ENCODE measurements around the gene SPDYE18.
"Not testable (repeated sequence)": the region's sequence is repeated elsewhere in the genome, so short reads cannot be mapped to it uniquely, and the experiment has no call there.

The SPDYE18 gene

GRCh38 chr7:77062557-77062956 is at the start of gene SPDYE18:
Gene SPDYE18, minus strand, starts transcription at chr7:77062558. Its CDS starts 2,046 bp downstream, at chr7:77060512.
- peaks cover 15% of the 10 kb centered on the region for H3K36me3 Mint-ChIP-seq (ENCODE audit: low read depth)
- H3K9me3 Mint-ChIP-seq; H3K27ac Mint-ChIP-seq; H3K4me1 Mint-ChIP-seq; H3K27me3 Mint-ChIP-seq (ENCODE audit: low read depth); H3K4me3 Mint-ChIP-seq: not testable (repeated sequence)

GRCh38 chr7:77108362-77108761 is 46.0 kb upstream of the SPDYE18 start:
- not testable (repeated sequence) for H3K4me3 Mint-ChIP-seq; H3K27ac Mint-ChIP-seq; H3K9me3 Mint-ChIP-seq; H3K36me3 Mint-ChIP-seq (ENCODE audit: low read depth); H3K4me1 Mint-ChIP-seq; H3K27me3 Mint-ChIP-seq (ENCODE audit: low read depth)

- not testable (repeated sequence) for H3K4me1 Mint-ChIP-seq; H3K9me3 Mint-ChIP-seq; H3K36me3 Mint-ChIP-seq (ENCODE audit: low read depth); H3K27me3 Mint-ChIP-seq (ENCODE audit: low read depth); H3K4me3 Mint-ChIP-seq
- peak overlapping the region in 2 of 3 experiments; percentile 15 to 74 for H3K27ac Mint-ChIP-seq
Measured at GRCh38 chr7:77107659-77108058, 45.3 kb upstream of the SPDYE18 start.

- not testable (repeated sequence) for H3K27ac Mint-ChIP-seq; H3K36me3 Mint-ChIP-seq (ENCODE audit: low read depth)
Measured at GRCh38 chr7:77105904-77106303, 43.5 kb upstream of the SPDYE18 start.

GRCh38 chr7:77102671-77103070 is 40.3 kb upstream of the SPDYE18 start:
- H3K9me3 Mint-ChIP-seq; H3K4me1 Mint-ChIP-seq; H3K27me3 Mint-ChIP-seq (ENCODE audit: low read depth); H3K4me3 Mint-ChIP-seq; H3K36me3 Mint-ChIP-seq (ENCODE audit: low read depth); H3K27ac Mint-ChIP-seq: not testable (repeated sequence)

More at GRCh38 chr7:77105904-77106303, 43.5 kb upstream of the SPDYE18 start:
- H3K4me3 Mint-ChIP-seq; H3K4me1 Mint-ChIP-seq; H3K27me3 Mint-ChIP-seq (ENCODE audit: low read depth); H3K9me3 Mint-ChIP-seq: not testable (repeated sequence)

GRCh38 chr7:77101187-77101586 is 38.8 kb upstream of the SPDYE18 start:
- not testable (repeated sequence) for H3K9me3 Mint-ChIP-seq; H3K4me3 Mint-ChIP-seq; H3K4me1 Mint-ChIP-seq; H3K27ac Mint-ChIP-seq; H3K27me3 Mint-ChIP-seq (ENCODE audit: low read depth); H3K36me3 Mint-ChIP-seq (ENCODE audit: low read depth)

- H3K27ac Mint-ChIP-seq; H3K4me1 Mint-ChIP-seq; H3K9me3 Mint-ChIP-seq; H3K36me3 Mint-ChIP-seq (ENCODE audit: low read depth); H3K27me3 Mint-ChIP-seq (ENCODE audit: low read depth); H3K4me3 Mint-ChIP-seq: not testable (repeated sequence)
Measured at GRCh38 chr7:77100501-77100900, 38.1 kb upstream of the SPDYE18 start.

GRCh38 chr7:77092301-77092700 is 29.9 kb upstream of the SPDYE18 start:
- H3K27ac Mint-ChIP-seq: peak overlapping the region in 2 of 3 experiments; percentile 29 to 66
- H3K4me3 Mint-ChIP-seq; H3K4me1 Mint-ChIP-seq; H3K27me3 Mint-ChIP-seq (ENCODE audit: low read depth): not testable (repeated sequence)
- peaks cover 40% of the 10 kb centered on the region for H3K36me3 Mint-ChIP-seq (ENCODE audit: low read depth)
- H3K9me3 Mint-ChIP-seq: peaks cover 10% of the 10 kb centered on the region

DNA sequence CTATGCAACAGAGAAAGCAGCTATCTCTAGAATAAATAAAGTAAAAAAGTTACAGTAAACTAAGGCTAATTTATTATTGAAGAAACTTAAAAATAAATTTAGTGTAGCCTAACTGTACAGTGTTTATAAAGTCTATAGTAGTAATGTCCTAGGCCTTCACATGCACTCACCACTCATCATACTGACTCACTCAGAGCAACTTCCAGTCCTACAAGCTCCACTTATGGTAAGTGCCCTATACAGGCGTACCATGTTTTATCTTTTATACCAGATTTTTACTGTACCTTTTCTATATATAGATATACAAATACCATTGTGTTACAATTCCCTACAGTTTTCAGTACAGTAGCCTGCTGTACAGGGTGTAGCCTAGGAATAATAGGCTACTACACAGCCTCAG is 19.8 kb upstream of the SPDYE18 start:
- not testable (repeated sequence) for H3K4me1 Mint-ChIP-seq; H3K4me3 Mint-ChIP-seq; H3K9me3 Mint-ChIP-seq; H3K36me3 Mint-ChIP-seq (ENCODE audit: low read depth); H3K27me3 Mint-ChIP-seq (ENCODE audit: low read depth); H3K27ac Mint-ChIP-seq

GRCh38 chr7:77080236-77080635 is 17.9 kb upstream of the SPDYE18 start:
- H3K36me3 Mint-ChIP-seq (ENCODE audit: low read depth): peaks cover 13% of the 10 kb centered on the region
- not testable (repeated sequence) for H3K27ac Mint-ChIP-seq; H3K9me3 Mint-ChIP-seq; H3K4me1 Mint-ChIP-seq; H3K4me3 Mint-ChIP-seq; H3K27me3 Mint-ChIP-seq (ENCODE audit: low read depth)

DNA sequence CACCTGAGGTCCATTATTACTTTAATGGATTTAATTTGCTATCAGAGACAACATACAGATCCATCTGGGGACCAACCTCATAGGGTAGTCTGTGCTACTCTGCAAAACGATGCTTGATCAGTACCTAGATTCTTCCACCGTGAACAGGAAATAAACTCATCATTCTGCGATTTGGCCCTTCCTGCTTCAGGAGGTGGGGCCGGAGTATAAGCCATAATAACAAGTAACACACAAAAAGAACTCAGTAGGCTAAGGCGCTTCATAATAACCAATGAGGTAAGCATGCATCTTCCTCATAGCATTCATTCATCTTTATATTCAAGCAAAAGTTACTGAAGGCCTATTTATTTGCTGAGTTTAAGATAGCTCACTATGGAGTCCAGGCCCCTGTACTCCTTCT is 17.3 kb upstream of the SPDYE18 start:
- peaks cover 17% of the 10 kb centered on the region for H3K36me3 Mint-ChIP-seq (ENCODE audit: low read depth)
- not testable (repeated sequence) for H3K9me3 Mint-ChIP-seq; H3K27me3 Mint-ChIP-seq (ENCODE audit: low read depth); H3K27ac Mint-ChIP-seq; H3K4me3 Mint-ChIP-seq; H3K4me1 Mint-ChIP-seq

DNA sequence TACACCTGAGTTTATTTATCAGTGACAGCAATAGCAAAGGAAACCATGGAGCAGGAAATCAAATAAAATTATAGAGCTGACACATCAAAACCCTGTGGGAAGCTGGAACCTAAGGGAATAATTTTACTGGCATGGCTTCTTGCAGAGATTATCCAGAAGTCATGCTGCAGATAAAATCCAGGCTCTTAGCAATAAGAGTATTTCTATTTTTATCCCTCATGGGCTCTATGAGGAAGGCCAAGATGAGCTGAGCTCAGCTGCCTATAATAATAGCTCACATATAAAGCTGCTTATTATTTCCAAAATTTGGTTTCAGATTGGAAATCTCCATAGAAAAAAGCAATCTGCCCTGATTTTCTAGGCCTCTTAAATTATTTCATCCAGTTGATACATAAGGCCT is 16.8 kb upstream of the SPDYE18 start:
- H3K27ac Mint-ChIP-seq; H3K9me3 Mint-ChIP-seq; H3K4me1 Mint-ChIP-seq; H3K27me3 Mint-ChIP-seq (ENCODE audit: low read depth); H3K4me3 Mint-ChIP-seq: not testable (repeated sequence)
- H3K36me3 Mint-ChIP-seq (ENCODE audit: low read depth): peaks cover 21% of the 10 kb centered on the region

- H3K9me3 Mint-ChIP-seq; H3K4me3 Mint-ChIP-seq; H3K4me1 Mint-ChIP-seq; H3K27me3 Mint-ChIP-seq (ENCODE audit: low read depth): not testable (repeated sequence)
- peaks cover 26% of the 10 kb centered on the region for H3K36me3 Mint-ChIP-seq (ENCODE audit: low read depth)
- peak overlapping the region in 2 of 3 experiments; percentile 46 to 66 for H3K27ac Mint-ChIP-seq
Measured at GRCh38 chr7:77077060-77077459, 14.7 kb upstream of the SPDYE18 start.

- not testable (repeated sequence) for H3K27ac Mint-ChIP-seq; H3K4me1 Mint-ChIP-seq; H3K4me3 Mint-ChIP-seq; H3K27me3 Mint-ChIP-seq (ENCODE audit: low read depth)
- Mint-ChIP-seq H3K9me3 (peaks cover 16% of the 10 kb centered on the region), H3K36me3 (ENCODE audit: low read depth) (peaks cover 46% of the 10 kb centered on the region)
Measured at GRCh38 chr7:77074786-77075396, 12.5 kb upstream of the SPDYE18 start.

DNA sequence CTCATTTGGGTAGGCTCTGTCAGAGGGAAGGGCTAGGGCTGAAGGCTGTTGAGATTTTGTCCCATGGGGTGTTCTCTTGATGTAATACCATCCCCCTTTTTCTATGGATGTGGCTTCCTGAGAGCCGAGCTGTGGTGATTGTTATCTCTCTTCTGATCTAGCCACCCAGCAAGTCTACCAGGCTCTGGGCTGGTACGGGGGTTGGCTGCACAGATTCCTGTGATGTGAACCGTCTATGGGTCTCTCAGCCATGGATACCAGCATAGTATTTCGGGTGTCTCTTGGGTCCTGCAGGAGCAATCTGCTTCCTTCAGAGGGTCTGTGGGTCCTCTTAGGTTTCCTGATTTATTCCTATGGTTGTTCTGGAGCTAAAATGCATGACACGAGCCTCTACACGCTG is 8.8 kb upstream of the SPDYE18 start:
- H3K27ac Mint-ChIP-seq; H3K27me3 Mint-ChIP-seq (ENCODE audit: low read depth); H3K4me1 Mint-ChIP-seq; H3K4me3 Mint-ChIP-seq: not testable (repeated sequence)
- H3K9me3 Mint-ChIP-seq: peaks cover 28% of the 10 kb centered on the region
- H3K36me3 Mint-ChIP-seq (ENCODE audit: low read depth): peaks cover 69% of the 10 kb centered on the region

DNA sequence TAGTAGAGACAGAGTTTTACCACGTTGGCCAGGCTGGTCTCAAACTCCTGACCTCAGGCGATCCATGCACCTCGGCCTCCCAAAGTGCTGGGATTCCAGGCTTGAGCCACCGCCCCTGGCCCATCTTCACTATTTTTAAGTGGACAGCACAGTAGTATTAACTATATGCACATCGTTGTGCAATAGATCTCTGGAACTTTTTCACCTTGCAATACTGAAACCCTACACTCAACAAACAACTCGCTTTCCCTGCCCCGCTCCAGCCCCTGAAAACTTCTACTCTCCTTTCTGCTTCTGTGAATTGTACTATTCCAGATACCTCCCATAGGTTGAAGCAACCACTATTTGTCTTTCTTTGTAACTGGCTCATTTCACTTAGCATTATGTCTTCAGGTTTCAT is 3.5 kb upstream of the SPDYE18 start:
- H3K9me3 Mint-ChIP-seq: peaks cover 21% of the 10 kb centered on the region
- not testable (repeated sequence) for H3K27me3 Mint-ChIP-seq (ENCODE audit: low read depth); H3K4me1 Mint-ChIP-seq; H3K27ac Mint-ChIP-seq; H3K4me3 Mint-ChIP-seq
- H3K36me3 Mint-ChIP-seq (ENCODE audit: low read depth): peaks cover 43% of the 10 kb centered on the region

Data from nephron (organoid).